ENCODE data around the gene MTX1.
"Not testable (repeated sequence)": the region's sequence is repeated elsewhere in the genome, so short reads cannot be mapped to it uniquely, and the experiment has no call there.

Gene MTX1

DNA sequence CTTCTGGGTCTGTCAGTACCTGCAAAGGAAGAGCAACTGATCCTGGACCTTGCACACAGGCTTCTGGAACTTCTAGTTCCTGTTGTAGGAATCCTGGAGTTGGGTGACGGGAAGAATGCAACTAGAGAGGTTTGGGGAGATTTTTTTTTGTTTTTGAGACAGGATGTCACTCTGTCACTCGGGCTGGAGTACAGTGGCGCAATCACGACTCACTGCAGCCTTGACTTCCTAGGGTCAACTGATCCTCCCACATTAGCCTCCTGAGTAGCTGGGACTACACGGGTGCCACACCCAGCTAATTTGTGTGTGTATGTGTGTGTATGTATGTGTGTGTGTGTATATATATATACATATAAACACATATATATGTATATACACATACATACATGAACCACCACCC lies 28.0 kb downstream of the MTX1 start:
- DNase-seq (ENCODE audit: low spot score) = no peak

DNA sequence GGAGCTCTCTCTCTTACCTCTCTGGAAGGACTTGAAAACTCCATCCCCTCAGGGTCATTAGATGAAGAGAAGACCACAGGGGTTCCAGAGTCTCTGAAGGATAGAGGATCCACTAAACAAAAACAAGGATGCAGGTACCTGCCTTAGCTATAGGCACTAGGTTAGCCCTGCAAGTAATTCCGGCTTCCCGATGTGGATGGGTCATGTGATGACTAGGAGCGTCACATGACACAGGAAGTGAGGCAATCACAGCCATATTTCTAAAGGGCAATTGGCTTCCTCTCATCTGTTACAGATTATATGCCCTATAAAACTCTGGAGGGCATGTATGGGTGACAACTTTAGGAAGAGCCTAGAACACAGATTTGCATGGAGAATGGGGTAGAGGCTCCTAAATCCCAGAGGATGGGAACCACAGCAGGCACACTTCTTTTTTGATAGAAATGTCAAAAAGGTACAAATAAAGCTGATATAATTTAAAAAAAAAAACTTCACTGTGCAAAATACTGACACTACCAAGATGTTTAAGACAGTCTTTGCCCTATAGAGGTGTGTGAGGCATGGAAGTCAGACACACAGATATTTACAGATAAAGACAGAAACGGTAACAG lies 32.7 kb downstream of the MTX1 start:
- DNase-seq (ENCODE audit: low spot score) = peak; percentile 78

DNA sequence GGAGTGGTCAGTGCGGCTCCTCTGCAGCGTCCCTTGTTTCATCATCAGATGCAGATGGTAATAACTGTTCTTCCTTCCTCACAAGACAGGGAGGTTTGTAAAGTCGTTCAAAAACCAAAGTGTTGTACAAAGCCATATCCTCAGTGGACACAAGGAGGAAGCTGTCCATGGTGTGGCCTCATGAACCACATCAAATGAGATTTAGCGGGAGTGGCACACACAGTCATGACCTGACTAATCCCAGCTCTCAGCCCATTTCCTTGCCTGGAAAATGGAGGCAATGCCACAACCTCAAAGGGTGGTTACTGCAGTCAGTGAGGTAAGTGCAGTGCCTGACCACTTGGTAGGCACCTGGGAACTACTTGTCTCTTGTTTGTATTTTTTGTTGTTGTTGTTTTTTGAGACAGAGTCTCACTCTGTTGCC lies 33.4 kb downstream of the MTX1 start:
- DNase-seq (ENCODE audit: low spot score) = no peak

DNA sequence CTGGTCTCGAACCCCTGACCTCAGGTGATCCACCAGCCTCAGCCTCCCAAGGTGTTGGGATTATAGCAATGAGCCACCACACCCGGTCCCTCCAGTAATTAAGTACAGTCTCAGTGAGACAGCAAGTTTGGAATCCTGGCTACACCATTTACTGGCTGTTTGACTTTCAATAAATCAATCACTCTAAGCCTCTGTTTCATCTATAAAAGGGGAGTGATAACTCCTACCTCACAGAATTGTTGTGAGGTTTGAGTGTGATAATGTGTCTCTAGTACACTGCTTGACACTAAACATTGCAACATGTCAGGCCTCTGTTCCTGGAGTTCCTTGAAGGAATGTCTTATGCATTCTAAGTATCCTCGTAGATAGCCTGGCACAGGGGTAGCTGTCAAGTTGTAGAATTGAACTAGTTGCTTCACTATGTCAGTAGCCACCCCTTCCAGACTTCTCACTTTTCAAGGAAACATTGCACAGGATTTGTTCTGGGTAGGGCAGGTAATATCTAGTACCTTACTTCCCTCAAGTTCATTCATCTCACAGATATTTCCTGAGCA lies 34.4 kb downstream of the MTX1 start:
- DNase-seq (ENCODE audit: low spot score) = no peak

DNA sequence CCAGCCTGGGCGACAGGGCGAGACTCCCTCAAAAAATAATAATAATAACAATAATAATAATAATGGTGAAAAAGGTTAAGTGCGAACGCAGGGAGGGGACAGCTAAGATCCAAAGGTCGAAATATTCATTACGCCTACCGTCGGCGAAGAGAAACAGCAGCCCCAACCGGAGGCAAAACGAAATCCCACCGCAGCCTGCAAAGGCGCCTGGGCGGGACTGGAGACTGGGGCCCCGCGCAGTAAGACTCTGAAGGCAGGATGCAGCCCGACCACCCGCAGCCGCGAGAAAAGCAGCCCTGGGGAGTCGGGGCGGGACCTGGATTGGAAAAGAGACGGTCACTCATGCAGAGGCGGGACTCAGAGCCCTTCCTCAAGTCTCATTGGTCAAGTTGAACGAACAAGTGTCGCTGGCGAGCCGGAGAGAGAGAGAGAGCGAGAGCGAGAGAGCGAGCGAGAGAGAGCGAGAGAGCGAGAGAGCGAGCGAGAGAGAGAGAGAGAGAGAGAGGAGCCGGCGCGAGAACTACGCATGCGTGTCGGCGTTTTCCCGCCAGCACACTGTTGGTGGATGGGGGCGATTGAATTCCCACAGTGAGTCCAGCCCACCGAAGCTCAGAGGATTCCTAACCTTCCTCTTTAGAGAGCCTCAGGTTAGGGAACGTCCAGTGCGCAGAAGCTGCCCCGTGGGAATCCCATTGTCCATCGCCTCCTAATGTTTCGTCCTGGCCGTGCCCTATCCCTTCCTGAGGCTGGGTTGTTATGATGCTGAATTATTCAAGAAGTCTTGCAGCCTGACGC lies 36.1 kb downstream of the MTX1 start:
- peak; percentile 95 for DNase-seq (ENCODE audit: low spot score)

DNA sequence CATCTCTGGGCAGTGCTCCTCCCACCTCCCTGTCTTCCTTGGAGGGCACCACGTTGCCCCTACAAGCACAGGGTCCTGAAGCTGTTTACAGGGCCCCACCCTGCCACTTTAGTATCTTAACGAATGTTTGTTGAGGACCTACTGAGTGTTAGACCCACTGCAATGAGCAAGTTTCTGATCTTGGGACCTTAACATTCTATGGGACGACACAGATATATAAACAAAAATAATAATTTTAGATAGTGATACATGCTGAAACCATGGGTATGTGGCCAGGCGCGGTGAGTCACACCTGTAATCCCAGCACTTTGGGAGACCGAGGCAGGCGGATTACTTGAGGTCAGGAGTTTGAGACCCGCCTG lies 36.6 kb downstream of the MTX1 start:
- DNase-seq (ENCODE audit: low spot score) = no peak

DNA sequence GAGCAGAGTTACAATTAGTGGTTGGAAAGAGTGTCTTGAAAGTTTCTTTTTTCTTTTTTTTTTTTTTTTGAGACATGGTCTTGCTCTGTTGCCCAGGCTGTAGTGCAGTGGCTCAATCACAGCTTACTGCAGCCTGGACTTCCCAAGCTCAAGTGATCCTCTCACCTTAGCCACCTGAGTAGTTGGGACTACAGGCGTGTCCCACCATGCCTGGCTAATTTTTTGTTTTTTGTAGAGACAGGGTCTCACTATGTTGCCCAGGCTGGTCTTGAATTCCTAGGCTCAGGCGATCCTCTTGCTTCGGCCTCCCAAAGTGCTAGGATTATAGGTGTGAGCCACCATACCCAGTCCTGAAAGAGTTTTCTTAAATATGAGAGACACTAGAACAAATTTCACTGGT lies 38.3 kb downstream of the MTX1 start:
- DNase-seq (ENCODE audit: low spot score) = not testable (repeated sequence)

DNA sequence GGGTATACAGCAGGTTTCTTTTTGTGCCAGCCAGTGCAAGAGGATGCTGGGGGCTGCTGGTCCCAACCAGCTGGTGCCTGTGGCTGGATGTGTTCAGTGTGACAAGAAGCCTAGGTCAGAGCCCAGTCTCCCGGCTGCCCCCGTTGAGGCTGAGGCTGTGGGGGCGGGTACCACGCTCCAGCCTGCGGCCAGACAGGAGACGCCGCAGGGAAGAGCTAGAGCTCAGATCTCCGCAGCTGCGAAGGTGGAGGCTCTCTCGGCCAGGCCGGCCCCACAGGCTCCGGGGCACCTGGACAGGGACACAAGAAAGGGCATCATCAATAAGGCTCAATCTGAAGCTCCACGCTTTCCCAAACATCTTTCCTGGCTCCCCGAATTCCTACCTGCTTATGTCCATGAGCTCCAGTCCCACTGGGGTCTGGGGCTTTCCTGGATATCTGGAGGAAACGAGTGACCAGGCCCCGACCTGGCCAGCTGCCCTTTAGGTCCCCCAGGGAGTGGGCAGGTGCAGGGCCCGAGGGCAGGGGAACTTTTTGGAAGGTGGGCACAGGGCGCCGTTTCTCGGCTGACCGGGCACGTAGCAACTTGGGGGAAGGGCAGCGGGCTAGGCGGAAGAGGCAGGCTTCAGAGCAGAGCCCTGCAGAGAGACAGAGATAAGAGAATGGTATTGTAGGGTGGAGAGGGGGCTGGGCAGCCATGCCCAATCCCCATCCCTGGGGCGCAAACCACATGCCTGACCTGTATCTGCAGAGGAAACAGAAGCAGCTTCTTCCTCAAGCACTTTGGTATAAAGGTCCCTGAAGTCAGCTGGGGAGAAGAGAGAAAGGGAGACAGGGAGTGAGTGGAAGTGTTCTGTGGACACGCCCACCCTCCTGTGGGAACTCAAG lies 39.4 kb downstream of the MTX1 start:
- DNase-seq (ENCODE audit: low spot score) = peak; percentile 27

DNA sequence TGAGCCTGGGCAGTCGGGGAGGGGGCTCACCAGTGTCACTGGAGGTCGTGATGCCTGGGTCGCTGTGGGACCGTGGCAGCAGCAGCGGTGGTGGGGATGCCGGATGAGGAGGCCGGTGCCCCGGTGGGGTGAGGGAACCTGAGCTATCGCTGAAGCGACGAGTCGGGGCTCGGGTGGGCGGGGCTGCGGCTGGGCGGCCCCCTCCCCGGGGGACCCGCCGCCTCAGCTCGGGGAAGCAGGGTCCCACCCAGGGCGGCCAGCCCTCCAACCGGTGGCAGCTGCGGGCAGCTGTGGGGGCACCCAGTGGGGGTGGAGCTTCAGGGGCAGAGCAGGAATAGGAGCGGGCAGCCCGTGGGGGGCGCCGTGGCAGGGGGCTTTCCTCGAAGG lies 41.7 kb downstream of the MTX1 start:
- DNase-seq (ENCODE audit: low spot score) = no peak

DNA sequence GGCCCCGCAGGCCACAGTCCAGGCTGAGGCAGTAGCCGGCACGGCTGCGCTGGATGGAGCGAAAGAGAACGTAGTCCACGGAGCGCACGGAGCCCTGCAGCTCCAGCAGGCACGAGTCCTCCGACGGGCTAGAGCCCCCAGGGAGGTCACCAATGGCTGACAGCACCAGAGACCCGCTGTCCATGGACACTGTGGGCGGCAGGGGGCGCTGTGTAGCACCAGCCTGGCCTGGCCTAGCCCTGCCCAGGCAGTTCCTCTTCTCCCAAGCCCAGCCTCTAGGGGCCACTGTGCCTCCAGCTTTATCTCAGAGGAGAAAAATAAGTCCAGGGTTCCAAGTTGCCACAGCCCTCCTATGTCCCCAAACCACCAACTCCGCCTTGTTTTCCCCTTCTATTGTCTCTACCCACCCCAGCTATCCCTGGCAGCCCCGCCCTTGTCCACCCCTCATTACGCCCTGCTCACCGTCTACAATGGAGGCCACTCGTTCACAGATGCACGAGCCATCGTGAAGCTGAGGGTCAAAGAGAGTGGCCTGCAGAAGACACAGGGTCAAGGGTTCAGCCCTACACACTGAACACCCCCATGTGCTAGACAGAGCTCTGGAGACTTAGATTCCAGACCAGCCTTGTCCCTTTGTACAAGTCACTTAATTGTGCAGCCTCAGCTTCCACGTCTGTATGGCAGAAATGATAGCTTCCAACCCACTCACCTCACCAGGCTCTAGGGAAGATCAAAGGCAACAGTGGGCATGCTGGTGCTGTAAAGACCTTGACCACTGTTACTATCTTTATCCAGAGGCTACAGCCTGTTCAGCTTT lies 42.3 kb downstream of the MTX1 start:
- DNase-seq (ENCODE audit: low spot score) = peak; percentile 96

DNA sequence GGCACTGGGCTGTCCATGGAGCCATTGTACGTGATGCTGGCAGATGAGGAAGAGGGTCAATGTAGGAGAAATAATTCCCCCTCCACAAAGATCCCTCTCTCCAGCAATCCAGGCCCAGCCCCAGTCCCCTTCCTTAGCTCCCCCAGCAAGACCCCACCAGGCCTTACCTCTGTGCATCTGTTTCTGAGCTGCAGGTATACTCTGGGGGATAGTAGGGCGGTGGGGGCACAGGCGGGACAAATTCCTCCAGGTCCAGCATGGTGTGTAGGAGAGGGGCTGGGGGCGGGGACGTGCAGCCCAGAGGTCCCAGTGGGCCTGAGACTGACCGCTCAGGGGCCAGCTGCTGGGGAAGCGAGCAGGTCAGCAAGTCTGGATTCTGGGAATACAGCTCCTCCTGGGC lies 43.1 kb downstream of the MTX1 start:
- no peak for DNase-seq (ENCODE audit: low spot score)

DNA sequence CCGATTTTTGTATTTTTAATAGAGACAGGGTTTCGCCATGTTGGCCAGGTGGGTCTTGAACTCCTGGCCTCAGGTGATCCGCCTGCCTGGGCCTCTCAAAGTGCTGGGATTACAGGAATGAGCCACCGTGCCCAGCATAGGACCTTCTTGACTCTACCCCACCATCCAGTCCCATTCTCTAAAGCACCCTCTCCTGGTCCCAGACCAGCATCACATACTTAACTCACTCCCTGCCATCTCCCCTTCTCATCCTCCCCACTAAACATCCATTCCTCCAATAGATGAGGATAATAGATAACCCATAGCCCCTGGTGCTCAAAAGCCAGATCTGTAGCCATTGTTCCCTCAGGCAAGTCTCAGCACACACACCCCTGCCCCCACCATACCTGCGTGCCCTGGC lies 44.7 kb downstream of the MTX1 start:
- DNase-seq (ENCODE audit: low spot score) = no peak

DNA sequence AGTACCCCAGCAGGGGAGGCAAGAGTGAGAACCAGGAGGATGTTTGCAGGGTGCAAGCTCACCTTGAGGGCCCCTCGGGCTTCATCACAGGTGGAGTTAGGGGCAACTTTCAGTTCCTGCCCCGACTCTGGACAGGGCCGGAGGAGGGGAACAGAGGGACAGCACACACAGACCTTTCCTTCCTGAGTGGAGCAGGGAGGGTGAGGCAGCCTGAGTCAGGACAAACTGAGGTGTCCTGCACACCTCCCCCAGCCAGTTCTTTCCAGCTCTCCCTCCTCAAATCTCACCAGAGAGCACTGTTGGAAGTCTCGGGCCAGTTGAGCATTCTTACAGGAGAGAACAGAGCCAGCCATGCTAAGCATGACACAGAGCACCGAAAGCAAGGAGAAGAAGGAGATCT lies 45.3 kb downstream of the MTX1 start:
- DNase-seq (ENCODE audit: low spot score) = no peak

DNA sequence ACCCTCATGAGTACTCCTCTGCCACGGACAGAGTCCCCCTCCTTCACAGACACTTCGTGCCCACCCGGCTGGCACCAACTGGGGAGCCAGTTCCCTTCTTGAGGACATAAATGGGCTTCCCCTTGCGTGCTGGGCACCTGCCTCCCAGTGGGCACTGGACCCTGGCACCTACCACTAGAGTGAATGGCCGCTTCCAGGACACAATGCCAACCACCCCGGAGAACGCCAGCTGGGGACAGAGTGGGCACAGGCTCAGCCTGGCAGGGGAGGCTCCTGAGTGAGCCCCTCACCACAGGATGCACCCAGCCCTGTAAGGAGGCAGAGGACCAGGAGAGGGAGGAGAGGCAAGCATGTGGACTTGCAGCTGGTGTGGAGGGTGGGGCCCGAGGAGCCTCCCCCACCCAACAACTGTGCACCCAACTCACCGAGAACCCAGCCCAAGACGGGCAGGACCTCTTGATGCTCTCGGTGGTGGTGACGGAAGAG lies 45.8 kb downstream of the MTX1 start:
- no peak for DNase-seq (ENCODE audit: low spot score)

DNA sequence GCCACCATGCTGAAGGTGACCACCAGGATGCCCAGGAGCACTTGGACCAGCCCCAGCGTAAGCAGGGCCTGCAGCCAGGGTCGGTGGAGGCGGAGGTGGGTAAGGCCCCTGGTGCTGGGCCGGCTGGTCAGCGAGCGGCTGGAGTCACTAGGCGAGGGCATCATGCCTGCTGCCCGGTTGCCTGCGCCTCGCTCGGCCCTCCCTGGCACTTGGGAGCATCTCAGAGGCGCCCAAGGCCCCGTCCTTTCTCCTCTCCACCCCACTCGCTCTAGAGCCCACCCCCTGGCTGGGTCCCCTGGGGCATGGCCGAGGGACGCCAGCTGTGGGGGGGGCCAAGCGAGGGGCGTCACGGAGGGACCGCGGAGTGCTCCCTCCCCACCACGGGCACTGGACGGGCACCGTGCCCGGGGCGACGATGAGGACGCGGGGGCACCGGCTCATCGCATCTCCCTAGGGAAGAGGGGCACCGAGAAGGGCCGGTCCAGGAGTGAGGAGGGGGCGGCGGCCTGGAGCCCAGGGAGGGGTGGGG lies 46.3 kb downstream of the MTX1 start:
- no peak for DNase-seq (ENCODE audit: low spot score)

DNA sequence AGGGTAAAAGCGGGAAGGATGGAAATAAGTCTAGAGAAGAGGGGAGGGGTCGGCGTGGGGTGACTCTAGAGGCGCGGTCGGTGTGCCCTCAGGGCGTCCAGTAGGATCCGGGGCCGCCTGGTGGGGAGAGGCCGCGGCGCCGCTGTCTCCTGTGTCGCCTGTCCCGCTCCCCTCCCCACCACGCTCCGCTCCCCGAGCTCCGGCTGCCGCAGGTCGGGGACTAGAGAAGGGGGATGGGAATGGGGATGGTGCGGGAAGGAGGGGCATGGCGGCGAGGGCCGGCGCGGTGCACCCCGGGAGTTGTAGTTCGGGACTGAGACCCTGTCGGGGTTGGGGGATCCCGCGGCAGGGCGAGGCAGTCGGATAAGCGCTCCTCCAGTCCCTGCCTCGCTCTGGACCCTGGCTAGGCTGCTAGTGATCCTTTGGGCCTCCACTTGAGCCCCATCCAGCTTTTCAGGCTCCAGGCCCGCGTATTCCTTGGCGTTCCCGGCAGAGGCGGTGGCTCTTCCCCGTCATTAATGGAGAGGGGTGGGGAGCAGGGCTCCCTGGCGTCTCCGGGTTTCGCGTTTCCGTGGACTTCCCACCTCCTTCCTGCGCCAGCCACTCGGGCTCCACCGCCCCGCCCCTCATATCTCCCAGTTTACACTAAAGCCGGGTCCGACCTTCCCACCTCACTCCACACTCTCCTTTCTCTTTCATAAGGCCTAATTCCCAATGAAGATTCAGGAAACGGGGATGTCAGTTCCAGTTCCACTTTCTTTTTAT lies 46.9 kb downstream of the MTX1 start, which contains the start of gene ENTREP3:
ENTREP3 (minus strand) TSS at position 241 of the 765 bp plus-strand sequence. CDS start 606 bp downstream, outside the sequence.
- DNase-seq (ENCODE audit: low spot score) = peak; percentile 40

DNA sequence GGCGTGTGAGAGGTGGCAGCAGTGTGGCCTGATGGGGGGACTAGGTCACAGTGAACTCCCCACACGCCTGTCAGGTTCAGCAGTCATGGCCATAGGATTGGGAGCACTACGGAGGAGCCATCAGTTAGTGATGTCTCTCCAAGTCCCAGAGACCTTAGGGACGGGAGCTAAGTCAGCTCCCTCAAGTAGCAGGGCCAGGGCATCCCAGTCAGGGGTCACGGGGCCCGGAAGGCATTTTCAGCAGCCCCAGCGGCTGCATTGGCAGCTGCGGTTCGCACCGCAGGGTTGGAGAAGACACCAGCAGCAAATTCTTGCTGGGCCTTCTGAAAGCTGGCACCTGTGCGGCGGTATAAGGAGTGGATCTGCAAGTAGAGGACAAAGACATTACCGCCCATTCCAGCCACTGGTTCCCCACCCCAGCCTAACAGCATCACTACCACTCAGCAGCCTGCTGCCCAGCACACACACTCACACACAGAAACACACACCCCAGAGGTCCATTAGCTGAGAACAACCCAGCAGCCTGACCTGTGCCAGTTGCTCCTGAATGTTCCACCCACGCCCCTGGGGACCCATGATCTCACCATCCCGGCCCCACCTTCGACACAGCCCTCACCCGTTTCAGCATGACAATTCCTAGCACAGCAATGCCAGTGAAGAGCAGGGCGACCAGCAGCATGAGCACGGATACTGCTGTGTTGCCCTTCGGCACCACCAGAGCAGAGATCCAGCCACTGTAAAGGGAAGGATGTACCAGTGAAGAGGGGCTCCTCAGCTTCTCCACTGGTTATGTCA lies 47.8 kb downstream of the MTX1 start:
- DNase-seq (ENCODE audit: low spot score) = no peak

DNA sequence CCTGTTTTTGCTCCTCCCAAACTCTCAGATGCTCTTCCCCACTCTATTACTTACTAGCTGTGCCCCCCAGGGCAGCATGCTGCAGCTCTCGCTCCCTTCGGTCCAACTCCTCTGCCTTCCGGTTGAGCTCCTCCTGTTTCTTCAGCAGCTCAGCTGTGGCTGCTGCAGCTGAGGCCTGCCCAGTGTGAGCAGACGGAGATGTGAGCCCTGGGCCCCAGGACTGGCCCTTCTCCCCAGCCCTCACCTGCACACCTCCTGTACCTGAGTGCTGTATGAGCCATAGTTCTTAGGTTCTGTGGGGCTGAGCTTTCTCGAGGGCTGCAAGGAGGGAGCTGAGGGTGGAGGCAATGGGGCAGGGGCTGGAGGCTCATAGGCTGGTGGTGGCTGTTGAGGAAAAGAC lies 51.8 kb downstream of the MTX1 start:
- no peak for DNase-seq (ENCODE audit: low spot score)

DNA sequence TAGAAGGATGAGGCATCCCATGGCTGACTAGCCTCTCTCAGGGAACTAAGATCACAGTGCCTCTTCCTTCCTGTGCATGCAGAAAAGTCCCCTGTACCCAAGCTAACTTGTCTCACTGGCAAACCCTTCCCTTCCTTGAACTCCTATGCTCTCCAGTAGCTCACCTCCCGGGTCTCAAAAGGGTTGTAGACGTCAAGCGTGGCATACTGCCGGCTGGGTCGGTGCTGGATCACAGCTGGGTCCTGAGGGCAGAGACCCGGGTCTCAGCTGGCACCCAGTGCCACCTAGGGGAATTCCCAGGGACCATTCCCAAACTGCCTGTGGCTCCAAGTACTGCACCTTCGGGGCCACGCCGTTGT lies 53.0 kb downstream of the MTX1 start:
- peak; percentile 39 for DNase-seq (ENCODE audit: low spot score)
